GM03348 (cell line): ENCODE measurements around the gene ME1.

Experiments
- DNase-seq: peaks from one replicate; pipeline ENCODE4 v3.0.0; 2012; ENCODE audit warnings: low spot score

Gene ME1

DNA sequence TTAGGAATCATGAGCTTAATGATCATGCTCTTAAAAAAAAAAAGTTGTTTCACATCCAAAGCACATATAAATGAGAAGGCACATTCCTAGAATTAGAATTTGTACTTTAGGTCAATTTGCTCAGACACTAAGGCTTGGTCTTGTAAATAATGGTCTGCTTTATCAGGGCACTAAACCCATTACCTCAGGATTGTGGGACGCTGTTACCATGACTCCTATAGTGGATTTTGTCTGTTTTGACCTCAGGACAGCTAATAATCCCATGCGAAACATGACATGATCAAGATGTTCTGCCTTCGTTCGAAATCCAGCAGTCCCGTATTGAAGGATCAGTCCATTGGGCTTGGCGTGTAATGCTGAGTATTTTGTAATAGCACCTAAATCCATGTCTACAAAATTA is 240.2 kb downstream of the ME1 start:
- DNase-seq: no peak

DNA sequence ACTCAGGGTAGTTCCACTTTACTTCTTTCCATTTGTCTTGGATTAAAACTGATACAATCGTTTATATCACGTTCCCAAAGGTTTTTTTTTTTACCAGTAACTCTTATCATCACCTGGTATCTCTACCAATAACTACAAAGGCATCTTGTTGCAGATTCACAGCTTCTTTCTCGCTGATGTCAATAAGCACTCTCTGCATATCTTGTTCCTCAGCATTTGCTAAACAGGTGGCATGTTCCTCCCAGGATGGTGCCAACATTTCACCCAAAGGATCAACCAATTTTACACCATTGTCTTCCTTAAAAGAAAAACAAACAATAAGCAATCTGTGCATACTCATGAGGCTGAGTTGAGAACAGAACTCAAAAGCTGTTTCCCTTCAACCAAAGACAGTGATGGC is 242.3 kb downstream of the ME1 start:
- DNase-seq: no peak

DNA sequence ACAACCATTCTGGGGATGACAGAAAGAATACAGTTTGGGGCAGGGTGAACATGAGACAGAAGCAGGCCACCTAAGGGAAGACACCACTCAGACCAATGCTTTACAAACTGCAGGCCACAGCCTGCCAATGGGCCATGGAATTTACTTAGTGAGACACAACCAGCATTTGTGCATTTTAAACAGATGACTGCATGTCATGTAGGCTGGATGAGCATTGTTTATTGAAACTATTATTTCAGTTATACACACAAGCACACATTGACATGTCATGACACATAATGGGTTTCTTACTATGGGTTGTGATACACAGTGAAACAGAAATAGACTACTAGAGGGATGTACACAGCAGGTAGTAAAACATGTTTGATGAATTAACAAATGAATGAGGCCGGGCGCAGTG is 245.8 kb downstream of the ME1 start:
- no peak for DNase-seq

DNA sequence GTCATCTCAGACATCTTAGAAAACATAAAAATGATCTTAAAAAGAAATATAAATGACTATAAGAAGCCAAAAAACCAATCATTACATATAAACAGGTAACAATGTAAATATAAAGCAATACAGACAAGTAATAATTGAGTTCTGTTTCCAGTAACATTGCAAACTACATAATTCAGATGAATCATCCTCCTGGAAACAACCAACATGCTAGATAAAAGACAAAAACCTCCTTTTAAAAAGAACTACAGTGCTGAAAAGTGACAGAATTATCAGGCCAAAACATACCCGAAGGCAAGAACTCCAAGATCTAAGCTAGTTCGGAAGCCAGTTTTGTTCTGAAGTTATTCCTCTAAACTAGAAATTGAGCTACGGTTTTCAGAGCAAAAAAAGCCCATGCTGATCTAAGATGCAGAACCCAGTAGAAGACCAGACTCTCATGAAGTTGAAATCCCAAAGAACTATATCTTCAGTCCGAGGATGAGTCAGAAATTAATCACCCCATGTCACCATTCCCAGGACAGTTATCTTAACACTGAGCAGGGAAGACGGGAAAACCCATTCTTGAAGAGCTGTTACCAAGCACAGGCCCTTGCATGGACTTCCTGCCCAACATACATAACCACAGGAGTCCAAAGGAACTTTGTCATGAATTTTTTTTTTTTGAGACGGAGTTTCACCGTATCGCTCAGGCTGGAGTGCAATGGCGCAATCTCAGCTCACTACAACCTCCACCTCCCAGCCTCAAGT is 247.6 kb downstream of the ME1 start:
- DNase-seq: peak; percentile 75

DNA sequence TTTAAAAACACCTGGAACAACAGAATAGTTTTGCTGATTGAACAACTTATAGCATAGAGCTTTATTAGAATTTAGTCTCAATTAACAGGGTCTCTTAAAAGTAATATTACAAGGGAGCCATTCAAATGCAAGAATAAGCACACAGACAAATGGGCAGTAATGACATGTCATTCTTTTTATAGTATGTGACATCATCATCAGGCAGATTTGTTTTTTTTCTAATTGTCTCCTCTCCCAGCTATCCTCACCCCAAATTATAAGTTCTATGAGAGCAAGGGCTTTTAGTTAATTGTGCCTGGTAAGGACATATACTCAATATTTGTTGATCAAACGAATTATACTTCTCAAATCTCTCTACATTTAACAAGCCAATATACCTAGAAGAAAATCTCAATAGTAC is 248.7 kb downstream of the ME1 start:
- no peak for DNase-seq

DNA sequence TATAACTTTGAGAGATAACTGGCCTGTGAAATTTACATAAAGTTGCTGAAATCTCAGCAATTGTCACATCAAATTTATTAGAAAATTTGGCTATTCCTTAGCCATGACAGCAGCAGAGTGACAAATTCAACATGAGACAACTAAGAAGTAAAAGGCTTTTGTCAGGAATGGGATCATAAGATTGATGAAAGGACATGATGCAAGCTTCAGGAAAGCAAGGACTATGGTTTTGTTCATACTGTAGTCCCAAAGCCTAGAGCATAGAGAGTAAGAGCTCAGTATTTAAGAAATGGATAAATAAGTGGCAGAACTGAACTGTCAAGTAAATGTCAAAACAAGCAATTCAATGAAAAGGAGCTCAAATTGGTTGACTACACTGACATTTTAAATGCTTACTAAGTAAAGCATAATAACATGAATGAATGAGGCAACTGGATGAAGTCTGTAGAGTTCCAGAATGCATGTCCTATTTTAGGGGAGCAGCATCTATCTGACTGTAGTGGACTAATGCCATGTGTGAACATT is 250.4 kb downstream of the ME1 start:
- DNase-seq: no peak

DNA sequence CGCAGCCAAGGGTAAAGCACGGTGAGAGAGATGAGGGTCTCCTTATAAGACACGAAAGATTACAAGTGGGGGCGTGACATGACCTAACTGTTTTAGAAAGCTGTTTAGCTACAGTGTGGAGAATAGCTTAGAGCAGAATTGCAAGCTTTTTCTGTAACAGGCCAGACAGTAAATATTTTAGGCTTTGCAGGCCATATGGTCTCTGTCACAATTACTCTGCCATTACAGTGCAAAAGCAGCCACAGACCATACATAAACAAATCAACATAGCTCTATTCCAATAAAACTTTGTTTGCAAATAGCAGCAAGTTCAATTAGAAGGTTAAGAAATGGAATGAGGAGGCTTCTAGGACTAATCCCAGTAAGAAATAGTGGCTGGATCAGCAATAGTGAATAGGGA is 254.6 kb downstream of the ME1 start:
- DNase-seq: no peak

DNA sequence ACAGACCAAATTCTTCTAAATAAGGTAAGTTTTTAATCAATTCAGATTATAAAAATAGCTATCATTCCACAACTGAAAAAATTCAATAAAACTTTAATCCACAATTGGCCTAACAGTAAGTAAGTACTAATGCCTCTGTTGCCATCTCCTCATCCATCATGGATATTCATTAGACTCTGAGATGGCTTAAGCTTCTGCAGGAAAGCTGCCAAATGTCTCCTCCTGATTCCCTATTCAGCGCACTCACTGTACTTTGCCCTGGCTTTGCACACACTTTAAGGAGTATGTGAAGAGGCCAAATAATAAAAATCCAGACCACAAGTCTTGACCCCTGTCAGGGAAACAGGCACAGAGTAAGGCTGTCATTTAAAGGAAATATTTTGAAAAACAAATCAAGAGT is 261.3 kb downstream of the ME1 start:
- no peak for DNase-seq

DNA sequence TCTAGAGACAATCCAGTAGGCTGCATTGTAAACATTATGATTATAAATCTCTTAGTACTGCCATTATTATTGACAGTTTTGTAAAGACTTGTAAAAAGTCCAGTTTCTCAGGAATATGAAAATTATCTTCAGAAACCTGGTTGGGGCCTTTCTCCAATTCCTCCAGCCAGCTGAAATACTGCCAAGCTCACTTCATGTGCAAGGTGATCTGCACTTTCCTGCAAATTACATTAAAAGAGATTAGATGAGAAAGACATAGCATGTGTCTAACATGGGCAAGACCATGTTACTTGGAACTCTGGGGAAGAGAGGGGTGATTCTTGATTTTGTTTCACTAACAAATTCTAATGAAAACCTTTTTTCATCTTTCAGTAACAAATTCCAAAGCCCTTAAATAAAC is 261.7 kb downstream of the ME1 start:
- no peak for DNase-seq

DNA sequence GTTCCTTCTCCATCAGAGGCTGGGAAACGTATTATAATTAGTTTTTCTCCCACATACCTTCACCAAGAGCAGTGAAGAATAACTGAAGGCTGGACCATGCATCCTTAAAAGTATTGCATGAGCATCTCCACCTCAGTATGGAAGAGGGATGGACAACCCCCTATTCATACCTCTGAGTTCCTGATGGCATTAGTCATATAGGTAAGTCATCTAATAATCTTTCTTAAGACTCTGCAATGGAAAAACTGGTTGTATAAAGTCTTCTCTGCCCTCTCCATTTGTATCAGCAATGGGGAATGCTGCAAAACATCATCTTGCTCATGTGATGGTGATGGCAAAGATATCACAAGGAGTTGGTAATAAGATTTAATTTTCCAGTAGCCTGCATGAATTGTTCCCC is 262.3 kb downstream of the ME1 start:
- DNase-seq: no peak

DNA sequence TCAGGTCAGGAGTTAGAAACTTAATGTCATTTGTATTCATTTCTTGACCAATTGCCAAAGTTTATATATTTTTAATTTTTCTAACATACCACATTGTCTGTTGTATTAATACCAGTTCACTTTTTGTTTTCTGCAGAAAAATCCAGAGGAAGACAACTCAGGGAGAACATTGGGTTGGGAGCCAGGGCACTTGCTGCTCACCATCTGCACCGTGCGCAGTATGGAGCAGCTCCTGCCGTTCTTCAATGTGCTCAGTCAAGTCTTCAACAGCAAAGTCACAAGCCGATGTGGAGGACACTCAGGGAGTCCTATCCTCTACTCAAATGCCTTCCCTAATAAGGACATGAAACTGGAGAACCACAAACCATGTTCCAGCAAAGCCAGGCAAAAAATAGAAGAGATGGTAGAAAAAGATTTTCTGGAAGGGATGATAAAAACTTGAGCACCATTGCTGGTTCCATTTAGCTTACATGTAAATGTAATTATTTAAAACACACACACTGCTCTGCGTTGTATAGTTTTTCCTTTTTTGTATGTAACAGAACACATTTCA is 263.0 kb downstream of the ME1 start:
- no peak for DNase-seq
